H1 (cell line): ENCODE results near the gene CHMP4A.

Experiments
- TF ChIP-seq, protein P1 (sequence below), 3 experiments: IDR thresholded peaks; 1 replicate in 2 of 3; 2 replicates in 1 of 3; pipeline versions ENCODE4 v1.5.1 to v1.6.1; 2011; ENCODE audit warnings: low read length in 3 of 3, mild to moderate bottlenecking in 3 of 3, inconsistent platforms in 2 of 3, low read depth in 1 of 3, moderate library complexity in 1 of 3; ENCODE audit not compliant: insufficient read depth in 1 of 3; ENCODE audit errors: control extremely low read depth in 1 of 3
- TF ChIP-seq, protein P2 (sequence below): IDR thresholded peaks from 2 replicates; pipeline ENCODE4 v1.6.1; 2011; ENCODE audit warnings: low read length, improper control_type of control experiment

GRCh38 chr14:24211311-24211710, 2.0 kb downstream of the CHMP4A start:
- TF ChIP-seq, protein P1, sequence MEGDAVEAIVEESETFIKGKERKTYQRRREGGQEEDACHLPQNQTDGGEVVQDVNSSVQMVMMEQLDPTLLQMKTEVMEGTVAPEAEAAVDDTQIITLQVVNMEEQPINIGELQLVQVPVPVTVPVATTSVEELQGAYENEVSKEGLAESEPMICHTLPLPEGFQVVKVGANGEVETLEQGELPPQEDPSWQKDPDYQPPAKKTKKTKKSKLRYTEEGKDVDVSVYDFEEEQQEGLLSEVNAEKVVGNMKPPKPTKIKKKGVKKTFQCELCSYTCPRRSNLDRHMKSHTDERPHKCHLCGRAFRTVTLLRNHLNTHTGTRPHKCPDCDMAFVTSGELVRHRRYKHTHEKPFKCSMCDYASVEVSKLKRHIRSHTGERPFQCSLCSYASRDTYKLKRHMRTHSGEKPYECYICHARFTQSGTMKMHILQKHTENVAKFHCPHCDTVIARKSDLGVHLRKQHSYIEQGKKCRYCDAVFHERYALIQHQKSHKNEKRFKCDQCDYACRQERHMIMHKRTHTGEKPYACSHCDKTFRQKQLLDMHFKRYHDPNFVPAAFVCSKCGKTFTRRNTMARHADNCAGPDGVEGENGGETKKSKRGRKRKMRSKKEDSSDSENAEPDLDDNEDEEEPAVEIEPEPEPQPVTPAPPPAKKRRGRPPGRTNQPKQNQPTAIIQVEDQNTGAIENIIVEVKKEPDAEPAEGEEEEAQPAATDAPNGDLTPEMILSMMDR (IDR thresholded peaks at IDR 0.05; ENCODE audit: control extremely low read depth in 1 of 3, insufficient read depth in 1 of 3, low read depth in 1 of 3, low read length in 3 of 3) = no peak
- TF ChIP-seq, protein P2, sequence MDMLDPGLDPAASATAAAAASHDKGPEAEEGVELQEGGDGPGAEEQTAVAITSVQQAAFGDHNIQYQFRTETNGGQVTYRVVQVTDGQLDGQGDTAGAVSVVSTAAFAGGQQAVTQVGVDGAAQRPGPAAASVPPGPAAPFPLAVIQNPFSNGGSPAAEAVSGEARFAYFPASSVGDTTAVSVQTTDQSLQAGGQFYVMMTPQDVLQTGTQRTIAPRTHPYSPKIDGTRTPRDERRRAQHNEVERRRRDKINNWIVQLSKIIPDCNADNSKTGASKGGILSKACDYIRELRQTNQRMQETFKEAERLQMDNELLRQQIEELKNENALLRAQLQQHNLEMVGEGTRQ = no peak
